Activated naive CD8-positive, alpha-beta T cell treated with anti-CD3 and anti-CD28 coated beads, Interleukin-2, amount 50 U/mL, for 24 hours (primary cell): ENCODE measurements around the gene B4GALT4.
A peak's percentile ranks its signal among the peaks of the same experiment; 100 is the strongest.
"Not testable (repeated sequence)": the region's sequence is repeated elsewhere in the genome, so short reads cannot be mapped to it uniquely, and the experiment has no call there.

Source experiments
- ATAC-seq: fragments of 150-1000 bp; cut with Tn5 transposase; one replicate; pipeline ENCODE4 v1.10.0; 2021
- DNase-seq: peaks from one replicate; pipeline ENCODE4 v3.0.0; 2021
- H3K27ac Mint-ChIP-seq: one replicate; pipeline ENCODE4 v1.8.0; 2021; ENCODE audit warnings: mild to moderate bottlenecking, mixed read lengths
- H3K27me3 Mint-ChIP-seq: one replicate; pipeline ENCODE4 v1.8.0; 2021; ENCODE audit warnings: mixed read lengths
- H3K36me3 Mint-ChIP-seq: one replicate; pipeline ENCODE4 v1.8.0; 2021; ENCODE audit warnings: low read depth, mixed read lengths
- H3K4me1 Mint-ChIP-seq: one replicate; pipeline ENCODE4 v1.8.0; 2021; ENCODE audit warnings: mixed read lengths
- H3K4me3 Mint-ChIP-seq: one replicate; pipeline ENCODE4 v1.8.0; 2021; ENCODE audit warnings: mild to moderate bottlenecking, moderate library complexity, mixed read lengths
- H3K9me3 Mint-ChIP-seq: one replicate; pipeline ENCODE4 v1.8.0; 2021; ENCODE audit warnings: mixed read lengths

The B4GALT4 gene, protein sequence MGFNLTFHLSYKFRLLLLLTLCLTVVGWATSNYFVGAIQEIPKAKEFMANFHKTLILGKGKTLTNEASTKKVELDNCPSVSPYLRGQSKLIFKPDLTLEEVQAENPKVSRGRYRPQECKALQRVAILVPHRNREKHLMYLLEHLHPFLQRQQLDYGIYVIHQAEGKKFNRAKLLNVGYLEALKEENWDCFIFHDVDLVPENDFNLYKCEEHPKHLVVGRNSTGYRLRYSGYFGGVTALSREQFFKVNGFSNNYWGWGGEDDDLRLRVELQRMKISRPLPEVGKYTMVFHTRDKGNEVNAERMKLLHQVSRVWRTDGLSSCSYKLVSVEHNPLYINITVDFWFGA

DNA sequence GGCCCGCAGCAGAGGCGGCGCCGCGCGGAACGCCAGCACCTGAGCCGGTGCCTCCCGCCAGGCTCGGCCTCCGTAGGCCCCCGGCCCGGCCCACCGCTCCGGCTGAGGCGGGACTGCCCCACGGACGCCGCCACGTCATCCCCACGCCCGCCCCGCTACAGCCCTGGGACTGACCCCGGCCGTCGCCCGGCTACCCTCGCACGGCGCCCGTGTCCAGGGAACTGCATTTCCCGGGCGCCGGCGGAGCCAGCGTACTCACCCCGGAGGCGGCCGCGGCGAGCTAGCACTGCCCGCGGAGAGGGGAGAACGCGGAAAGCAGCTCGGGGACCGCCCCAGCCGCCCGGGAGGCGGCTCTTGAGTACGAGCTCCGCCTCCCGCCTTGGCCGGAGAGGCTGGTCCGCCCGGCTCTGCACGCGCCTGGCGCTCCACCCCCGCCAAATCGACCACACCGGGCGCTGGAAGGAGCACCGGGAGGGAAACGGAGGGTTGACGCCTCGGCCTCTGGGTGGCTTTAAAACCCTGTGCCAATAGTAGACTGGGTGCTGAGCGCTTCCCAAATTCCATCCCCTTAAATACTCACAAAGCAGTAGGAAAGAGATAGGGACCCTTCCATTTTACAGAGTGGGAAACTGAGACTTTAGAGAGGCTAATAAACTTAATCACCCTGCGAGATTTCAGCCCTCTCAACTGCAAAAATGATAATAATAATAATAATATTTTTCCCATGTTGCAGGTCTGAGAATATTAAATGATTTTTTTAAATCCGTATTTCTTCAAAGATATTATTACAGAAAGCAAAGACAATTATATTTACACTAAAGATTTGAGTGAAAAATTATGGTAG lies at the start of gene B4GALT4:
Gene B4GALT4, minus strand, starts transcription at position 288 of the 844 bp plus-strand sequence. CDS start 10,779 bp downstream, outside the sequence.
- H3K36me3 Mint-ChIP-seq, result peaks cover 12% of the 10 kb centered on the region
- H3K4me3 Mint-ChIP-seq, result peak within 1 kb of the TSS; percentile 81
- DNase-seq (peak; percentile 79), ATAC-seq (peak; percentile 82)
- H3K27ac Mint-ChIP-seq, result peak within 1 kb of the TSS; percentile 87
- H3K9me3 Mint-ChIP-seq, result peaks cover under 1% of the 10 kb centered on the region
- H3K27me3 Mint-ChIP-seq, result no peaks in the 10 kb centered on the region
- peaks cover 48% of the 10 kb centered on the region for H3K4me1 Mint-ChIP-seq

DNA sequence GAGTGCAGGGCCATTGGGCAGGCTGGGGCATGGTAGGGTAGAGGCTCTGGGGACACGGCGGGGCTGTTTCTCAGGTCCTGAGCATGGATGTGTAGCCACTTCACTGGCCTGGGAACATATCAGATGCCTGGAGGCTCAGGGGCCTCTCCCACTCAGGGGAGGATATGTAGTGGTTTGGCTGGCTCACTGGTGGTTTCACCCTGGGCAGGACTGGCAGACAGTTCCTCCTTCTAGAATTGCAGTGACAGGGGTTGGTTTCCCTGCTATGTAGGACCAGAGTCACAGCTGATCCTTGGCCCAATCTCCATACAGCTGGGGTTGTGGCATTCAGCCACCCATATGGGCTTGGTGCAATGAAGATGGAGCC lies 48.7 kb upstream of the B4GALT4 start:
- Mint-ChIP-seq H3K4me3 (no peak overlapping the region), H3K9me3 (peaks cover 19% of the 10 kb centered on the region), H3K27ac (no peak overlapping the region), H3K4me1 (peaks cover 24% of the 10 kb centered on the region), H3K27me3 (peaks cover 3% of the 10 kb centered on the region), H3K36me3 (peaks cover 4% of the 10 kb centered on the region)
- ATAC-seq (no peak), DNase-seq (no peak)

DNA sequence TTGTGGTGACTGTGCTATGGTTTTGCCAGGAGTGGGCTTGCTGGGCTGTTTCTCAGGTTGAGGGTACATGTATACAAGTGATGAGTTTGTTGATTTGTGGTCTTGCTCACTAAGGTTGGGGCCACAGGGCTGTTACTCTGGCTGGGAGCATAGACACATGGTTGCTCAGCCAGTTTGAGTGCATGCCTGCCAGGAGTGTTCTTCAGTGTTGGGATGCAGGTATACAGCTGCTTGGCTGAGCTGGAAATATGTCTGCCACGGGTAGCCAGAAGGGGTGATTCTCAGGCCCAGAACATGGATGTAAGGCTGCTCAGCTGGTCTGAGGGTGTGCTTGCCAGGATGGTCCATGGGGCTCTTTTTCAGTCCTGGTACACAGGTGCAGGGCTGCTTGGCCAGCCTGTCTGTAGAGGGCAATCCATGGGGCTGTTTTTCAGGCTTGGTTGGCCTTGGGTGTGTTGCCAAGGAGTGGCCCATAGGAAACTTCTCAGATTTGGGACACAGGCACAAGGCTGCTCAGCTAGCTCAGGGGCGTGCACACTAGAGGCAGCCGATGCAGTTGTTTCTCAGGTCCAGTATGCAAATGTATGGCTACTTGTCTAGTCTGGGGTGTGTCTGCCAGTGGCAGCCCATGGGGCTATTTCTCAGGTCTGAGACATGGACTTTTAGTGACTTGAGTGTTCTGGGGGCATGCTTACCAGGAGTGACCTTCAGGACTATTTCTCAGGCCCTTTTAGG lies 48.2 kb upstream of the B4GALT4 start:
- H3K27me3 Mint-ChIP-seq, result peaks cover 3% of the 10 kb centered on the region
- no peak overlapping the region for H3K4me3 Mint-ChIP-seq

DNA sequence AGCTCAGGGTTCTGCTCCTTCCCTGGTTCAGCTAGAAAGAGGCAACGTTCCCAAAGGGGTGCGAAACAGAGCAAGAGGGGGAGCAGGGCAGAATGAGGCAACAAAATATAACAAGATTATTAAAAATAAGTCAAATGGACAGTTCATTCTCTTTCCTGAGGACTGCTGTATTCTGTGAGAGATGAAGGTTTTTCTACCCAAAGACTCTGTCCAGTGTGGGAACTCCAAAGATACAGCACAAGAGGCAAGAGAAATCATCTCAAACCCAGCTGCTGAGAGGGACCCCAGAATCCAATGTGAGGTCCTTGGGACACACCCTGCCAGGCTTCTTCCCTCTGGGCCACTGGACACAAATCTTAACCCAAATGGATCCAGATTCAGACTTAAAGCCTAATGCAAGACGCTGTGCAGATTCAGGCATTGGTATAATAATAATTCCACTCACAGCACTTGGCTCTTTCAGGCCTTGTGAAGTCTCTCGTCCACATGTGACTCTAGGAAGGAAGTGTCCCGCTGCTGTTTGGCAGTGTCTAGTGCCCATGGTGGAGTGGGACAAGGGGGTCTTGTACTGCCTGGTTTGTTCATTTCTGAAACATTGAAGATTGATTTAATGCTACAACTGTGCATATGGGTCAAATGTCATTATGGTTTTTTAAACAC lies 39.0 kb upstream of the B4GALT4 start:
- Mint-ChIP-seq H3K9me3 (peaks cover 20% of the 10 kb centered on the region), H3K36me3 (peaks cover 10% of the 10 kb centered on the region), H3K4me1 (peaks cover 4% of the 10 kb centered on the region)

More for the DNA sequence above, 48.2 kb upstream of the B4GALT4 start:
- DNase-seq (no peak), ATAC-seq (no peak)
- peaks cover 4% of the 10 kb centered on the region for H3K36me3 Mint-ChIP-seq
- H3K9me3 Mint-ChIP-seq, result peaks cover 21% of the 10 kb centered on the region
- H3K27ac Mint-ChIP-seq, result no peak overlapping the region
- H3K4me1 Mint-ChIP-seq, result peaks cover 23% of the 10 kb centered on the region

DNA sequence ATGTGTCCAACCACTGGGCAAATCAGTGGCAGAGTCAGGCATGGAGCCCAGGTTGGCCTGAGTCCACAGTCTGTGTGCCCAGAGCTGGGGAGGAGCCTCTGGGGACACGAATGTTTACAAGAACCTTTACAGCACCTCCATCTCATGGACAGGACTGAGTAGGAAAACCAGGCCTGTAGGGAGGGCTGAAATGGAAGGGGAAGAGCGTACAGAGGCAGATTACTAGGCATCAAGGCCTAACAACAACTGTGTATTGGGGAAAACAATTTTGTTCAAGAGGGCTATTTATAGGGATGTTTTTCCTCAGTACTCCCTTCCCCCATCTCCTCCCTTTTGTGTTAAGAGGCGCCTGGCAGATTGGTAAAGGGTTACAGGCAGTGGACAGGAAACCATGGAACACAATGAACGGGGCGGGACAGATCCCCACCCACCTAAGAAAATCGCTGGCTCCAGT lies 38.5 kb upstream of the B4GALT4 start:
- H3K9me3 Mint-ChIP-seq, result peaks cover 20% of the 10 kb centered on the region
- H3K27ac Mint-ChIP-seq, result no peak overlapping the region
- ATAC-seq (no peak), DNase-seq (no peak)
- no peak overlapping the region for H3K4me3 Mint-ChIP-seq
- H3K36me3 Mint-ChIP-seq, result peaks cover 10% of the 10 kb centered on the region
- H3K4me1 Mint-ChIP-seq, result peaks cover 7% of the 10 kb centered on the region
- no peaks in the 10 kb centered on the region for H3K27me3 Mint-ChIP-seq

More for the DNA sequence above, 39.0 kb upstream of the B4GALT4 start:
- no peak for ATAC-seq
- no peaks in the 10 kb centered on the region for H3K27me3 Mint-ChIP-seq
- no peak overlapping the region for H3K27ac Mint-ChIP-seq
- DNase-seq, result no peak
- no peak overlapping the region for H3K4me3 Mint-ChIP-seq

DNA sequence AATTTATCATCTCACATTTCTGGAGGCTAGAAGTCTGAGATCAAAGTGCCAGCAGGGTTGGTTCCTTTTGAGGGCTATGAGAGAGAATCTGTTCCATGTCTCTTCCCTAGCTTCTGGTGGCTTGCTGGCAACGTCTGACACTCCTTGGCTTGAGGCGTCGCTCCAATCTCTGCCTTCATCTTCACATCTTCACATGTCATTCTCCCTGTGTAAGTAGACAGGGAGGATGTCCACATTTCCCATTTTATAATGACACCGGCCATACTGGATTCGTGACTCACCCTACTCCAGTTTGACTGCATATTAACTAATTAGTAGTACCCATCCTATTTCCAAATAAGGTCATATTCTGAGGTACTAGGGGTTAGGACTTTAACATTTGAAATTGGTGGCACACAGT lies 36.0 kb upstream of the B4GALT4 start:
- no peak overlapping the region for H3K27ac Mint-ChIP-seq
- H3K4me1 Mint-ChIP-seq, result peaks cover 7% of the 10 kb centered on the region
- H3K9me3 Mint-ChIP-seq, result peaks cover 3% of the 10 kb centered on the region
- ATAC-seq, result no peak
- no peak for DNase-seq
- H3K36me3 Mint-ChIP-seq, result peaks cover 3% of the 10 kb centered on the region
- peaks cover 2% of the 10 kb centered on the region for H3K27me3 Mint-ChIP-seq
- no peak overlapping the region for H3K4me3 Mint-ChIP-seq

DNA sequence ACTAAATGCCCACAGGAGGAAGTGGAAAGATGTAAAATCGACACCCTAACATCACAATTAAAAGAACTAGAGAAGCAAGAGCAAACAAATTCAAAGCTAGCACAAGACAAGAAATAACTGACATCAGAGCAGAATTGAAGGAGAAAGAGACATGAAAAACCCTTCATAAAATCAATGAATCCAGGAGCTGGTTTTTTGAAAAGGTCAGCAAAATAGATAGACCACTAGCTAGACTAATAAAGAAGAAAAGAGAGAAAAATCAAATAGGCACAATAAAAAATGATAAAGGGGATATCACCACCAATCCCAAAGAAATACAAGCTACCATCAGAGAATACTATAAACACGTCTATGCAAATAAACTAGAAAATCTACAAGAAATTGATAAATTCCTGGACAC lies 29.5 kb upstream of the B4GALT4 start:
- H3K4me1 Mint-ChIP-seq, H3K9me3 Mint-ChIP-seq, H3K4me3 Mint-ChIP-seq, H3K36me3 Mint-ChIP-seq, ATAC-seq, H3K27me3 Mint-ChIP-seq, DNase-seq, H3K27ac Mint-ChIP-seq: not testable (repeated sequence)

DNA sequence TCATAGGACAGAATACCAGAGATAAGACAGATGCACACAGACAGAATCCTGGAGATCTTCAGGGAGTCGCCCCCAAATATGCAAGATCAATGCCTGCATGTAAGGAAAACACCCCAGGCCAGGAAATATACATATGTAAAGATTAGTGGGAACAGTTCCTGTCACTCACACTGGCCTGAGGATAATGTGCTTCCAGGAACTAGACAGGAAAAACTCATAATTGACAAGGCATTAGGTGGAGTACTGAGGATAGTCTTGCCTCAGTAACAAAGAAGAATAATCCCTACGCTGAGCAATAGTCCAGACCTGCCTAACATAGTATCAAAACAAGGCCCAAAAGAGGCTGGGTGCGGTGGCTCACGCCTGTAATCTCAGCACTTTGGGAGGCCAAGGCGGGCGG lies 20.4 kb upstream of the B4GALT4 start:
- DNase-seq (no peak), ATAC-seq (no peak)
- Mint-ChIP-seq H3K36me3 (no peaks in the 10 kb centered on the region), H3K27ac (no peak overlapping the region), H3K4me1 (no peaks in the 10 kb centered on the region), H3K27me3 (peaks cover 4% of the 10 kb centered on the region), H3K9me3 (no peaks in the 10 kb centered on the region), H3K4me3 (no peak overlapping the region)

DNA sequence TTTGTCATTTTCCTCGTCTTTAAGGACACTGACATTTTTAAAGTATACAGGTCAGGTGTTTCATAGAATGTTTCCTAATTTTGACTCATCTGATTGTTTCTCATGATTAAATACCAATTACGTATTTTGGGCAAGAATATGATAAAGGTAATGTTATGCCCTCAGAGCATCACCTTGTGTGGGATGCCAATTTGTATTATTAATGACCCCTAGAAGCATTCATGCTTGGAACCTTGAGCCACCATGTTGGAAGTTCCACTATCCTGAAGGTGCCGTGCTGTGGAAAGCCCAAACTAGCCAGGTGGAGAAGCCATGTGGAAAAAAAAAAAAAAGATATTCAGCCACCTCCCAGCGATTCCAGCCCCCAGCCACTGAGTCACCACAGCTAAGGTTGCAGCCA lies 19.1 kb upstream of the B4GALT4 start:
- ATAC-seq (no peak), DNase-seq (no peak)
- peaks cover 4% of the 10 kb centered on the region for H3K27me3 Mint-ChIP-seq
- H3K36me3 Mint-ChIP-seq, result no peaks in the 10 kb centered on the region
- H3K4me3 Mint-ChIP-seq, result no peak overlapping the region
- H3K4me1 Mint-ChIP-seq, result no peaks in the 10 kb centered on the region
- no peak overlapping the region for H3K27ac Mint-ChIP-seq
- no peaks in the 10 kb centered on the region for H3K9me3 Mint-ChIP-seq

DNA sequence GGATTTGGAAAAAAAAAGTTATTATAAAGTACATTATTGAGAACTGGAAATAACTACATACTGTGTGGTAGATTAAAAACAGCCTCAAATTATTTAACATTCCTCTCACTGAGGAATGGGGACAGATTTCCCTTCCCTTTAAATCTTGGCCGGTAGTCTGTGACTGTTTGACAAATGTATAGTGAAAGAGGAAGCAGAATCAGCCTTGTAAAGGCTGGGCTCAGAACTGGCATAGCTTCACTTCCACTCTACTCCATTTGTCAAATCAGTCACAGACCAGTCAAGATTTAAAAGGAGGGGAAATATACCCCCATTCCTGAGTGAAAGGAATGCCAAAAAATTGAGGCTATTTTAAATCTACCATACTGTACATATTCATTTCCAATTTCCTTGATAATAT lies 18.2 kb upstream of the B4GALT4 start:
- no peaks in the 10 kb centered on the region for H3K36me3 Mint-ChIP-seq
- H3K27me3 Mint-ChIP-seq, result peaks cover 4% of the 10 kb centered on the region
- H3K9me3 Mint-ChIP-seq, result no peaks in the 10 kb centered on the region
- H3K4me3 Mint-ChIP-seq, result no peak overlapping the region
- no peaks in the 10 kb centered on the region for H3K4me1 Mint-ChIP-seq
- ATAC-seq (no peak), DNase-seq (no peak)
- no peak overlapping the region for H3K27ac Mint-ChIP-seq

DNA sequence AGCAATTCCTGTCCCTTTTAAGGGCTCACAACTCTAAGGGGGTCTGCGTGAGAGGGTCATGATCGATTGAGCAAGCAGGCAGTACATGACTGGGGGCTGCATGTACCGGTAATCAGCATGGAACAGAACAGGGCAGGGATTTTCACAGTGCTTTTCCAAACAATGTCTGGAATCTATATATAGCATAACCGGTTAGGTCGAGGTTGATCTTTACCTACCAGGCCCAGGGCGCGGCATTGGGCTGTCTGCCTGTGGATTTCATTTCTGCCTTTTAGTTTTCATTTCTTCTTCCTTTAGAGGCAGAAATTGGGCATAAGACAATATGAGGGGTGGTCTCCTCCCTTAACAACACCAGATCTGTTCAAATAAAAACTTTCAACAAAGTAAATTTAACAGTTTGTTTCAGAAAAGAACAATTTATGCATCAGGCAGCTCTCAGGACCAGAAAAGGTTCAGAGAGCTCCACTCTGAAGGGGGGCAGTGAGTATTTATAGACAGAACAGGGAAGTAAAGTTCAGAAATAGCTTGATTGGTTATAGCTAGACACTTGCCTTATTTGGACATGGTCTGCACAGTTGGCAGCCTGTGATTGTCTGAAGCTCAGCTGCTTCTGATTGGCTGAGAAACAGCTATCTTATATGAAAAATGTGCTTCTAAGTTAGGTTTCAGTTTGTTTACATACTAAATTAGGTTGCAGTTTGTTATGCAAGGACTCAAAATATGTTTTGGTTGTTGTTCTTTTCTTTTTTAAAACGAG lies 17.2 kb upstream of the B4GALT4 start:
- no peak for ATAC-seq
- Mint-ChIP-seq H3K4me1 (peaks cover under 1% of the 10 kb centered on the region), H3K9me3 (no peaks in the 10 kb centered on the region), H3K36me3 (no peaks in the 10 kb centered on the region), H3K4me3 (no peak overlapping the region), H3K27me3 (no peaks in the 10 kb centered on the region), H3K27ac (no peak overlapping the region)
- DNase-seq, result no peak

DNA sequence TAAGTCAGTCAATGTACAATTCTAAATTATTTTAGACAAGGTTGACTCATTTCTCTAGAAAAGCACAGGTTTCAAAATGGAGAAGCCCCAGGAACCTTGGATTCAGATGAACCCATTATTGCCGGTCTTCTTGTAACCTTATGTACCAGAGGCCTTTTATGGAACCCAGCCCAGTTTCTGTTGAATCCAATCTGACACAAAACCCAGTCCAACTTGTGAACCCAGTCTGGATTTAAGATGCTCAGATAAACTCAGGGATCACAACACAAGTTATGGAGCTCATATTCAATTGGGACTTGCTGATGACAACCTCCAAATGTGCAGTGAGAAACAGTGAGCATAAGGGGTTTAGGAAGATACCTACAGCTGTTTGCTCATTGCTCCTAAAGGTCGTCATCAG lies 16.4 kb upstream of the B4GALT4 start:
- no peak overlapping the region for H3K4me3 Mint-ChIP-seq
- ATAC-seq, result no peak
- DNase-seq, result no peak
- H3K27me3 Mint-ChIP-seq, result no peaks in the 10 kb centered on the region
- H3K27ac Mint-ChIP-seq, result no peak overlapping the region
- peaks cover 2% of the 10 kb centered on the region for H3K4me1 Mint-ChIP-seq
- no peaks in the 10 kb centered on the region for H3K36me3 Mint-ChIP-seq
- no peaks in the 10 kb centered on the region for H3K9me3 Mint-ChIP-seq

DNA sequence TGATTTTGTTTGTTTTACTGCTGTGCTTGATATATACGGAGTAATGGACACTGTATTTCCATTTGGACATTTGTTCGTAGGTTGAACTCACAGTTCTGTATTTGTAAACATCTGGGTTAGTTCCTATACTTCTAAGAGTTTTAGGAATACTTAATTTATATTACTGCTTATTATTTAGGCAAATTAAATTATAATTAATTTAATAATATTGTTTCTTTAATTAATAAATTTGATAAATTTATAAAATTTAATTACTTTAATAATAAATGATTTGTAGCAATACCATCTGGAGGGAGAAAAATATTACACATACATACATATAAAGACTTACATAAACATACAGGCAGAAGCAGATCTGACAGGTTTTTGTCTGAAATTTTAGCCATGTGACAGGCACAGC lies 14.5 kb upstream of the B4GALT4 start:
- Mint-ChIP-seq H3K27me3 (no peaks in the 10 kb centered on the region), H3K27ac (no peak overlapping the region), H3K4me3 (no peak overlapping the region)

More for the DNA sequence above, 14.5 kb upstream of the B4GALT4 start:
- no peaks in the 10 kb centered on the region for H3K36me3 Mint-ChIP-seq
- H3K9me3 Mint-ChIP-seq, result no peaks in the 10 kb centered on the region
- DNase-seq (no peak), ATAC-seq (no peak)
- H3K4me1 Mint-ChIP-seq, result peaks cover 2% of the 10 kb centered on the region
